ENCODE measurements around the gene KIAA1191. TPM values are rescaled to one million over a fixed set of nuclear protein-coding genes. Genes with fewer than 3 reads are reported as not detected.

Gene KIAA1191
- total RNA-seq, 5 donors from 2014 or later (not counting 1 experiment from before 2014, with no cell fraction given) = 66.4 to 79.3 (median 72.8) TPM

GRCh38 chr5:176381979-176382378, 20.4 kb upstream of the KIAA1191 start:
- ATAC-seq (replicated peaks in 1 of 4) = no peak
- Mint-ChIP-seq H3K4me1 (peaks cover 14% of the 10 kb centered on the region in 3 donors), H3K4me3 (no peak overlapping the region), H3K27me3 (no peaks in the 10 kb centered on the region), H3K36me3 (peaks cover 38% of the 10 kb centered on the region), H3K9me3 (no peaks in the 10 kb centered on the region), H3K27ac (no peak overlapping the region)
- Histone ChIP-seq H3K27ac (ENCODE audit: low read length) (no peak overlapping the region), H3K9me3 (no peaks in the 10 kb centered on the region), H3K4me3 (ENCODE audit: control insufficient read depth in 1 of 2, extremely low read depth in 1 of 2, low read length in 1 of 2) (no peak overlapping the region), H3K27me3 (replicated peaks in 1 of 2; ENCODE audit: control insufficient read depth in 2 of 2, extremely low read depth in 1 of 2, insufficient read depth in 2 of 2, low read length in 1 of 2) (no peaks in the 10 kb centered on the region), H3K36me3 (ENCODE audit: control insufficient read depth in 2 of 2, extremely low read depth in 1 of 2, insufficient read depth in 1 of 2, low read length in 1 of 2) (peaks cover 17 to 50% of the 10 kb centered on the region in 2 donors), H3K4me1 (ENCODE audit: control insufficient read depth in 1 of 2, extremely low read depth in 1 of 2, insufficient read depth in 2 of 2, low read length in 2 of 2) (peaks cover 0 to 5% of the 10 kb centered on the region in 2 experiments)
- 100% methylated on average over 1 of the region's 3 CpGs for WGBS (ENCODE audit: insufficient coverage)
- ChIA-PET CTCF (no interaction called here), POLR2A (no interaction called here)
- DNase-seq = no peak

- WGBS (ENCODE audit: insufficient coverage) = 80% methylated on average over 2 of the region's 3 CpGs
- H3K9me3 ChIP-seq = no peaks in the 10 kb centered on the region
- ATAC-seq (replicated peaks in 1 of 4) = no peak
- H3K36me3 Mint-ChIP-seq = peaks cover 34% of the 10 kb centered on the region
- H3K9me3 Mint-ChIP-seq = no peaks in the 10 kb centered on the region
- peaks cover 17 to 47% of the 10 kb centered on the region in 2 donors for H3K36me3 ChIP-seq (ENCODE audit: control insufficient read depth in 2 of 2, extremely low read depth in 1 of 2, insufficient read depth in 1 of 2, low read length in 1 of 2)
- H3K4me1 ChIP-seq (ENCODE audit: control insufficient read depth in 1 of 2, extremely low read depth in 1 of 2, insufficient read depth in 2 of 2, low read length in 2 of 2) = no peaks in the 10 kb centered on the region
- ChIA-PET CTCF (no interaction called here), POLR2A (no interaction called here)
- no peak overlapping the region for H3K4me3 Mint-ChIP-seq
- no peaks in the 10 kb centered on the region for H3K27me3 Mint-ChIP-seq
- no peak for DNase-seq
- no peak overlapping the region for H3K27ac Mint-ChIP-seq
- H3K27ac ChIP-seq (ENCODE audit: low read length) = no peak overlapping the region
- H3K27me3 ChIP-seq (replicated peaks in 1 of 2; ENCODE audit: control insufficient read depth in 2 of 2, extremely low read depth in 1 of 2, insufficient read depth in 2 of 2, low read length in 1 of 2) = no peaks in the 10 kb centered on the region
- H3K4me3 ChIP-seq (ENCODE audit: control insufficient read depth in 1 of 2, extremely low read depth in 1 of 2, low read length in 1 of 2) = no peak overlapping the region
- peaks cover 8 to 9% (median 8%) of the 10 kb centered on the region in 3 donors for H3K4me1 Mint-ChIP-seq
These were observed 19.9 kb upstream of the KIAA1191 start for GRCh38 chr5:176381423-176381822.

GRCh38 chr5:176379881-176380280, 18.3 kb upstream of the KIAA1191 start:
- 58% methylated on average over 2 of the region's 3 CpGs for WGBS (ENCODE audit: insufficient coverage)
- ChIA-PET POLR2A (no interaction called here), CTCF (no interaction called here)
- Histone ChIP-seq H3K27me3 (replicated peaks in 1 of 2; ENCODE audit: control insufficient read depth in 2 of 2, extremely low read depth in 1 of 2, insufficient read depth in 2 of 2, low read length in 1 of 2) (no peaks in the 10 kb centered on the region), H3K4me1 (ENCODE audit: control insufficient read depth in 1 of 2, extremely low read depth in 1 of 2, insufficient read depth in 2 of 2, low read length in 2 of 2) (no peaks in the 10 kb centered on the region), H3K9me3 (no peaks in the 10 kb centered on the region), H3K4me3 (ENCODE audit: control insufficient read depth in 1 of 2, extremely low read depth in 1 of 2, low read length in 1 of 2) (no peak overlapping the region), H3K27ac (ENCODE audit: low read length) (no peak overlapping the region), H3K36me3 (ENCODE audit: control insufficient read depth in 2 of 2, extremely low read depth in 1 of 2, insufficient read depth in 1 of 2, low read length in 1 of 2) (peaks cover 17 to 33% of the 10 kb centered on the region in 2 donors)
- ATAC-seq (replicated peaks in 1 of 4) (no peak), DNase-seq (no peak)
- Mint-ChIP-seq H3K27ac (no peak overlapping the region), H3K9me3 (no peaks in the 10 kb centered on the region), H3K27me3 (no peaks in the 10 kb centered on the region), H3K36me3 (peaks cover 24% of the 10 kb centered on the region), H3K4me1 (no peaks in the 10 kb centered on the region), H3K4me3 (no peak overlapping the region)

GRCh38 chr5:176373100-176373818, 11.7 kb upstream of the KIAA1191 start:
- H3K36me3 Mint-ChIP-seq = peaks cover 13% of the 10 kb centered on the region
- H3K4me3 ChIP-seq (ENCODE audit: control insufficient read depth in 1 of 2, extremely low read depth in 1 of 2, low read length in 1 of 2) = no peak overlapping the region
- H3K9me3 Mint-ChIP-seq = no peaks in the 10 kb centered on the region
- ChIA-PET POLR2A (no interaction called here), CTCF (no interaction called here)
- no peaks in the 10 kb centered on the region for H3K4me1 Mint-ChIP-seq
- 94% methylated on average over 5 of the region's 7 CpGs for WGBS (ENCODE audit: insufficient coverage)
- H3K36me3 ChIP-seq (ENCODE audit: control insufficient read depth in 2 of 2, extremely low read depth in 1 of 2, insufficient read depth in 1 of 2, low read length in 1 of 2) = peaks cover 5 to 19% of the 10 kb centered on the region in 2 donors
- no peak overlapping the region for H3K27ac ChIP-seq (ENCODE audit: low read length)
- no peaks in the 10 kb centered on the region for H3K27me3 ChIP-seq (replicated peaks in 1 of 2; ENCODE audit: control insufficient read depth in 2 of 2, extremely low read depth in 1 of 2, insufficient read depth in 2 of 2, low read length in 1 of 2)
- H3K4me3 Mint-ChIP-seq = no peak overlapping the region
- H3K9me3 ChIP-seq = no peaks in the 10 kb centered on the region
- DNase-seq = no peak
- no peaks in the 10 kb centered on the region for H3K4me1 ChIP-seq (ENCODE audit: control insufficient read depth in 1 of 2, extremely low read depth in 1 of 2, insufficient read depth in 2 of 2, low read length in 2 of 2)
- ATAC-seq (replicated peaks in 1 of 4) = no peak
- no peaks in the 10 kb centered on the region for H3K27me3 Mint-ChIP-seq
- no peak overlapping the region for H3K27ac Mint-ChIP-seq

- Mint-ChIP-seq H3K36me3 (peaks cover 22% of the 10 kb centered on the region), H3K27ac (no peak overlapping the region), H3K4me3 (no peak overlapping the region), H3K9me3 (no peaks in the 10 kb centered on the region), H3K4me1 (peaks cover 0 to 9% (median 6%) of the 10 kb centered on the region in 3 donors), H3K27me3 (no peaks in the 10 kb centered on the region)
- Histone ChIP-seq H3K4me3 (ENCODE audit: control insufficient read depth in 1 of 2, extremely low read depth in 1 of 2, low read length in 1 of 2) (no peak overlapping the region), H3K27me3 (replicated peaks in 1 of 2; ENCODE audit: control insufficient read depth in 2 of 2, extremely low read depth in 1 of 2, insufficient read depth in 2 of 2, low read length in 1 of 2) (no peaks in the 10 kb centered on the region), H3K27ac (ENCODE audit: low read length) (no peak overlapping the region), H3K9me3 (no peaks in the 10 kb centered on the region), H3K36me3 (ENCODE audit: control insufficient read depth in 2 of 2, extremely low read depth in 1 of 2, insufficient read depth in 1 of 2, low read length in 1 of 2) (peaks cover 5 to 23% of the 10 kb centered on the region in 2 donors), H3K4me1 (ENCODE audit: control insufficient read depth in 1 of 2, extremely low read depth in 1 of 2, insufficient read depth in 2 of 2, low read length in 2 of 2) (no peaks in the 10 kb centered on the region)
- ChIA-PET CTCF (no interaction called here), POLR2A (interaction anchor here in 1 of 2 donors (0.6 kb wide), 1 partner anchor 45 kb away, joined by 3 read pairs; no protein-coding TSS in a partner anchor)
- 92% methylated on average over 10 of the region's 13 CpGs for WGBS (ENCODE audit: insufficient coverage)
- DNase-seq (no peak), ATAC-seq (replicated peaks in 1 of 4) (no peak)
These were observed 10.3 kb upstream of the KIAA1191 start for GRCh38 chr5:176371621-176372539.

- peaks cover 4 to 9% (median 9%) of the 10 kb centered on the region in 3 donors for H3K4me1 Mint-ChIP-seq
These were observed 8.6 kb upstream of the KIAA1191 start for GRCh38 chr5:176369934-176370711.

More at GRCh38 chr5:176369934-176370711, 8.6 kb upstream of the KIAA1191 start:
- DNase-seq (no peak), ATAC-seq (replicated peaks in 1 of 4) (no peak)
- Histone ChIP-seq H3K27ac (ENCODE audit: low read length) (no peak overlapping the region), H3K9me3 (no peaks in the 10 kb centered on the region), H3K36me3 (ENCODE audit: control insufficient read depth in 2 of 2, extremely low read depth in 1 of 2, insufficient read depth in 1 of 2, low read length in 1 of 2) (peaks cover 5 to 21% of the 10 kb centered on the region in 2 donors), H3K4me1 (ENCODE audit: control insufficient read depth in 1 of 2, extremely low read depth in 1 of 2, insufficient read depth in 2 of 2, low read length in 2 of 2) (peaks cover 0 to 8% of the 10 kb centered on the region in 2 experiments), H3K4me3 (ENCODE audit: control insufficient read depth in 1 of 2, extremely low read depth in 1 of 2, low read length in 1 of 2) (no peak overlapping the region), H3K27me3 (replicated peaks in 1 of 2; ENCODE audit: control insufficient read depth in 2 of 2, extremely low read depth in 1 of 2, insufficient read depth in 2 of 2, low read length in 1 of 2) (no peaks in the 10 kb centered on the region)
- Mint-ChIP-seq H3K36me3 (peaks cover 22% of the 10 kb centered on the region), H3K9me3 (no peaks in the 10 kb centered on the region), H3K27ac (no peak overlapping the region), H3K27me3 (no peaks in the 10 kb centered on the region), H3K4me3 (no peak overlapping the region)
- POLR2A ChIA-PET = no interaction called here
- no CpG with 5 or more reads among the region's 8 CpGs for WGBS (ENCODE audit: insufficient coverage)
- CTCF ChIA-PET = interaction anchor here in 1 of 2 donors (1.0 kb wide), 1 partner anchor 8 kb away, joined by 3 read pairs; the partner anchor contains the start of gene KIAA1191

All from T-cell (primary cell).